ENCODE measurements around the gene SOCS4. TPM values are rescaled to one million over a fixed set of nuclear protein-coding genes. Genes with fewer than 3 reads are reported as not detected.

SOCS4 gene
- total RNA-seq, 1 donor from 2014 or later, result 24.8 TPM

Other genes with a start within 250 kb of the SOCS4 start
- gene GCH1, start 124.4 kb upstream of the SOCS4 start, total RNA-seq, result 0.98 TPM
- 8.9 TPM for gene WDHD1, start 137 bp upstream of the SOCS4 start, total RNA-seq
- 25.1 TPM for gene MAPK1IP1L, start 24.4 kb downstream of the SOCS4 start, total RNA-seq
- 11.3 TPM for gene LGALS3, start 102.0 kb downstream of the SOCS4 start, total RNA-seq
- 3.9 TPM for gene DLGAP5, start 164.3 kb downstream of the SOCS4 start, total RNA-seq
- gene FBXO34, start 244.2 kb downstream of the SOCS4 start, total RNA-seq, result 29.0 TPM